Kasumi-1 (cell line): ENCODE data around the gene NUAK1.

ENCODE experiments used
- DNase-seq, 2 experiments: peaks; one replicate each; lab custom pipeline; 2025; lab: John Stamatoyannopoulos, UW

NUAK1 gene

GRCh38 chr12:106062693-106063092 is 76.1 kb downstream of the NUAK1 start:
- DNase-seq: no peak

- no peak for DNase-seq
These were observed 80.2 kb downstream of the NUAK1 start for GRCh38 chr12:106058256-106059182.

- DNase-seq: no peak
These were observed 84.7 kb downstream of the NUAK1 start for GRCh38 chr12:106054049-106054448.

GRCh38 chr12:106051853-106052531 is 86.8 kb downstream of the NUAK1 start:
- no peak for DNase-seq

- DNase-seq: no peak
These were observed 89.2 kb downstream of the NUAK1 start for GRCh38 chr12:106049546-106049945.

- no peak for DNase-seq
These were observed 89.6 kb downstream of the NUAK1 start for GRCh38 chr12:106049105-106049504.

GRCh38 chr12:106048676-106049075 is 90.1 kb downstream of the NUAK1 start:
- no peak for DNase-seq

GRCh38 chr12:106048016-106048415 is 90.7 kb downstream of the NUAK1 start:
- no peak for DNase-seq

- no peak for DNase-seq
These were observed 91.8 kb downstream of the NUAK1 start for GRCh38 chr12:106046947-106047346.

- DNase-seq: no peak
These were observed 92.4 kb downstream of the NUAK1 start for GRCh38 chr12:106046301-106046846.

GRCh38 chr12:106045251-106045674 is 93.5 kb downstream of the NUAK1 start:
- DNase-seq: no peak

GRCh38 chr12:106044773-106045172 is 94.0 kb downstream of the NUAK1 start:
- DNase-seq: no peak

GRCh38 chr12:106042037-106042436 is 96.7 kb downstream of the NUAK1 start:
- DNase-seq: no peak

- no peak for DNase-seq
These were observed 98.2 kb downstream of the NUAK1 start for GRCh38 chr12:106040521-106040920.

- no peak for DNase-seq
These were observed 98.9 kb downstream of the NUAK1 start for GRCh38 chr12:106039646-106040404.

- DNase-seq: no peak
These were observed 99.5 kb downstream of the NUAK1 start for GRCh38 chr12:106039242-106039641.

- no peak for DNase-seq
These were observed 101.0 kb downstream of the NUAK1 start for GRCh38 chr12:106037524-106038298.

- DNase-seq: no peak
These were observed 103.3 kb downstream of the NUAK1 start for GRCh38 chr12:106035421-106035820.

GRCh38 chr12:106034316-106034715 is 104.4 kb downstream of the NUAK1 start:
- DNase-seq: no peak

- no peak for DNase-seq
These were observed 105.5 kb downstream of the NUAK1 start for GRCh38 chr12:106033161-106033675.

GRCh38 chr12:106032623-106032925 is 106.2 kb downstream of the NUAK1 start:
- DNase-seq: no peak
